GM18951 (cell line): ENCODE measurements around the gene PAX3.

Source experiments
- POLR2A ChIP-seq: IDR thresholded peaks from 4 replicates; pipeline ENCODE4 v1.6.1; 2011; ENCODE audit warnings: mild to moderate bottlenecking; ENCODE audit not compliant: insufficient read length, insufficient read depth; ENCODE audit errors: extremely low read depth
- in situ Hi-C: fragments of 300-500 bp; cut with MboI; formaldehyde crosslinking; loops from one replicate; pipeline ENCODE4 v1.12.0; 2022; ENCODE audit warnings: low sequenced_read_pairs, mixed read lengths, inconsistent platforms; ENCODE audit not compliant: unreplicated experiment

Gene PAX3

GRCh38 chr2:222290736-222291484, 7.9 kb downstream of the PAX3 start:
- no peak for TF ChIP-seq POLR2A
- in situ Hi-C loops = loop anchor here (10.0 kb wide), 1 partner anchor 236 kb away; no protein-coding TSS in a partner anchor

- in situ Hi-C loops = loop anchor here (10.0 kb wide), 1 partner anchor 236 kb away; no protein-coding TSS in a partner anchor
- no peak for TF ChIP-seq POLR2A
These were observed 8.4 kb downstream of the PAX3 start for GRCh38 chr2:222290401-222290735.

GRCh38 chr2:222289278-222290160, 9.3 kb downstream of the PAX3 start:
- TF ChIP-seq POLR2A = no peak
- in situ Hi-C loops = loop anchor here (10.0 kb wide), 1 partner anchor 235 kb away; no protein-coding TSS in a partner anchor

GRCh38 chr2:222288590-222289277, 10.1 kb downstream of the PAX3 start:
- in situ Hi-C loops = no loop called here
- TF ChIP-seq POLR2A = no peak

- in situ Hi-C loops = no loop called here
These were observed 10.8 kb downstream of the PAX3 start for GRCh38 chr2:222287862-222288479.

GRCh38 chr2:222284466-222284865, 14.3 kb downstream of the PAX3 start:
- in situ Hi-C loops = no loop called here
- TF ChIP-seq POLR2A = no peak

More at GRCh38 chr2:222287862-222288479, 10.8 kb downstream of the PAX3 start:
- no peak for TF ChIP-seq POLR2A

- TF ChIP-seq POLR2A = no peak
- in situ Hi-C loops = no loop called here
These were observed 15.2 kb downstream of the PAX3 start for GRCh38 chr2:222283634-222284033.

GRCh38 chr2:222281506-222281905, 17.3 kb downstream of the PAX3 start:
- no peak for TF ChIP-seq POLR2A
- in situ Hi-C loops = no loop called here

GRCh38 chr2:222280795-222281194, 18.0 kb downstream of the PAX3 start:
- TF ChIP-seq POLR2A = no peak
- in situ Hi-C loops = no loop called here

- TF ChIP-seq POLR2A = no peak
- in situ Hi-C loops = no loop called here
These were observed 26.3 kb downstream of the PAX3 start for GRCh38 chr2:222272446-222273015.

- TF ChIP-seq POLR2A = no peak
- in situ Hi-C loops = no loop called here
These were observed 26.9 kb downstream of the PAX3 start for GRCh38 chr2:222271854-222272253.

- in situ Hi-C loops = no loop called here
- TF ChIP-seq POLR2A = no peak
These were observed 28.4 kb downstream of the PAX3 start for GRCh38 chr2:222270396-222270795.
